Sigmoid colon (tissue), 4 donors: ENCODE data around the gene TM4SF1.

Experiments
- POLR2AphosphoS5 ChIP-seq, 4 donors: sonication (generic); formaldehyde crosslinking; IDR thresholded peaks; one replicate each; pipeline ENCODE4 v1.6.1; 2017; ENCODE audit warnings: antibody characterized with exemption in 4 of 4
- TF ChIP-seq, protein P1 (sequence below), 4 experiments: fragments of 450-650 bp in 3 of 4; fragments of 200-600 bp in 1 of 4; IDR thresholded peaks; one replicate each; pipeline ENCODE4 v1.5.1; 2016 to 2019; ENCODE audit warnings: antibody characterized with exemption in 4 of 4, mild to moderate bottlenecking in 3 of 4, moderate library complexity in 2 of 4

DNA sequence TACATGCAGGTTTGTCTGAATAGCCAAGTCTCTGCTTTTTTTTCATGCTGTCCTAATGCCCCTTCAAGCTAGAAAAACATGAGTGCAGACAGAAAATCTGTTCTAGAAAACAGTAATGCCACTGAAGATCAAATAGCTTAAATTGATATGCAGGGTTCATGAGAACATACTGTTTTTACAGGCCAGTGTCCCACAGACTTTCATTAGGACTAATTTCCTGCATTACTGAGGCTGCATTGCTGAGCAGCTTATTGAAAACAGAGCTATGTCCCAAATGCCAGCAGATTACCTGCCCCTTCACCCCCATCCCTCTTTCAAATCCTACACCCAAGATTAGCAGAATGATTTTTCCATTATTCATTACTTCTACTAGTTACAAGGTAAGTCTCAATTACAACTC is 44.7 kb downstream of the TM4SF1 start:
- no peak for TF ChIP-seq POLR2AphosphoS5 (IDR thresholded peaks at IDR 0.05)
- TF ChIP-seq, protein P1, sequence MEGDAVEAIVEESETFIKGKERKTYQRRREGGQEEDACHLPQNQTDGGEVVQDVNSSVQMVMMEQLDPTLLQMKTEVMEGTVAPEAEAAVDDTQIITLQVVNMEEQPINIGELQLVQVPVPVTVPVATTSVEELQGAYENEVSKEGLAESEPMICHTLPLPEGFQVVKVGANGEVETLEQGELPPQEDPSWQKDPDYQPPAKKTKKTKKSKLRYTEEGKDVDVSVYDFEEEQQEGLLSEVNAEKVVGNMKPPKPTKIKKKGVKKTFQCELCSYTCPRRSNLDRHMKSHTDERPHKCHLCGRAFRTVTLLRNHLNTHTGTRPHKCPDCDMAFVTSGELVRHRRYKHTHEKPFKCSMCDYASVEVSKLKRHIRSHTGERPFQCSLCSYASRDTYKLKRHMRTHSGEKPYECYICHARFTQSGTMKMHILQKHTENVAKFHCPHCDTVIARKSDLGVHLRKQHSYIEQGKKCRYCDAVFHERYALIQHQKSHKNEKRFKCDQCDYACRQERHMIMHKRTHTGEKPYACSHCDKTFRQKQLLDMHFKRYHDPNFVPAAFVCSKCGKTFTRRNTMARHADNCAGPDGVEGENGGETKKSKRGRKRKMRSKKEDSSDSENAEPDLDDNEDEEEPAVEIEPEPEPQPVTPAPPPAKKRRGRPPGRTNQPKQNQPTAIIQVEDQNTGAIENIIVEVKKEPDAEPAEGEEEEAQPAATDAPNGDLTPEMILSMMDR (IDR thresholded peaks at IDR 0.05) = no peak
